Activated gamma-delta T cell treated with anti-CD3 and anti-CD28 coated beads, Interleukin-2, amount 50 U/mL, for 16 hours (primary cell): ENCODE data around the gene KPNB1.

Experiments
- DNase-seq: peaks from one replicate; pipeline ENCODE4 v3.0.0-alpha.2; 2020; ENCODE audit warnings: low read depth

KPNB1 gene

DNA sequence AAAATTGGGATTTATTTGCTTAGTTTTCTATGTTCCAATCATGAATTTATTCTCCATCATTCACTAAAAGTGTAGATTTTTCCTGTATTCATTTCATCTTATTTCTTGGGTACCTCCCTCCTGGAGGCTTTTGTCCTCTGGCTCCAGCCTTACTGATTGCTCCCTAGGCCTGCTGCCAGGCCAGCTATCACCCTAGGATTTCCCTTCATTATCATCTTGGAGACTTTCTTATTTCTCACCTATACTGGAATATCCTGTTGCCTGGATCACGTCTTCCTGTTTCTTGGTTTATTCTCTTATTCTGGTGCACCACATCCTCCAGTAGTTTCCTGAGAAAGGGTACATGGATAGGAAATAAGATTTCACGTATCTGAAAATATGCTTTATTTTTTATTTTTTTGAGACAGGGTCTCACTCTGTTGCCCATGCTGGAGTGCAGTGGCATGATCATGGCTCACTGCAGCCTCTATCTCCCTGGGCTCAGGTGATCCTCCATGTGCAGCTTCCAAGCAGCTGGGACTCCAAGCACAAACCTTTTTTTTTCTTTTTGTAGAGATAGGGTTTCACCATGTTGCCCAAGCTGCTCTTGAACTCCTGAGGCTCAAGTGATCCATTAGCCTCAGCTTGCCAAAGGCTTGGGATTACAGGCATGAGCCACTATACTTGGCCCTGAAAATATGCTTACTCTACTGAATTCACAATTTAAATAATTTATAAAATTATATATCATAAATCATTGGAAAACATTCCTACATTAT, 13.3 kb upstream of the KPNB1 start:
- no peak for DNase-seq

DNA sequence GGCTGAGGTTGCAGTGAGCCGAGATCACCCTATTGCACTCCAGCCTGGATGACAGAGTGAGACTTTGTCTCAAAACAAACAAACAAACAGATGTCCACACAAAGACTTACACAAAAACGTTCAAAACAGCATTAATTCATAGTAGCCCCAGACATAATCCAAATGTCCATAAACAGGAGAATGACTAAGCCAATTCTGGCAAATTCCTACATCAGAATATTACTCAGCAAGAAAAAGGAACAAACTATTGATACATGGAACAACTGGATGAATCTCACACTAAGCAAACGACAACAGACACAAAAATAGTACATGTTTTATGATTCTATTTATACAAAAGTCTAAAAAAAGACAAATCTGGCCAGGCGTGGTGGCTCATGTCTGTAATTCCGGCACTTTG, 10.8 kb upstream of the KPNB1 start:
- DNase-seq, result no peak

DNA sequence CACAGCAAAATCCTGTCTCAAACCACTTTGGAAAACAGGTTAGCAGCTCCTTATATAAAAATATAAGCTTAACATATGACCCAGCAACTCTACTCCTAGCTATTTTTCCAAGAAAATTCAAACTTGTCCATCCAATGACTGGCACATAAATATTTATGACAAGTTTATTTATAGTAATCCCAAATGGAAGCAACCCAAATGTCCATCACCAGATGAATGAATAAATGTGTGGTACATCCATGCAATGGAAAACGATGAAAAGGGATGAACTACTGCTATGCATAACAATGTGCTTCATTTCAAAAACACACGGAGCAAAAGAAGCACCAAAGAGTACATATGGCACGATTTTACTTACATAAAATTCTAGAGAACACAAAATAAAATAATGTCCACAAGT, 9.6 kb upstream of the KPNB1 start:
- DNase-seq, result no peak

DNA sequence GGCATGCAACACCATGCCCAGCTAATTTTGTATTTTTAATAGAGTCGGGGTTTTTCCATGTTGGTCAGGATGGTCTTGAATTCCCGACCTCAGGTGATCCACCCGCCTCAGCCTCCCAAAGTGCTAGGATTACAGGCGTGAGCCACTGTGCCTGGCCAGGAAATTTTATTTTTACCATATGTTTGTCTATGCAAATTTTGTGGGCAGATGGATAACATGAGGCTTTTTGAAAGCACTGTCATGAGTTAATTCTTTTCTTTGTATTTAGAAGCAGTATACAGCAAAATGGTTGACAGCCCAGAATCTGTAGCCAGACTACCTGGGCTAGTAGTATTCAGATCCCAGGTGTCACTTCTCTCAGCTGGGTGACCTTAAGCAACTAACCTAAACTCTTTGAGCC, 8.5 kb upstream of the KPNB1 start:
- no peak for DNase-seq

DNA sequence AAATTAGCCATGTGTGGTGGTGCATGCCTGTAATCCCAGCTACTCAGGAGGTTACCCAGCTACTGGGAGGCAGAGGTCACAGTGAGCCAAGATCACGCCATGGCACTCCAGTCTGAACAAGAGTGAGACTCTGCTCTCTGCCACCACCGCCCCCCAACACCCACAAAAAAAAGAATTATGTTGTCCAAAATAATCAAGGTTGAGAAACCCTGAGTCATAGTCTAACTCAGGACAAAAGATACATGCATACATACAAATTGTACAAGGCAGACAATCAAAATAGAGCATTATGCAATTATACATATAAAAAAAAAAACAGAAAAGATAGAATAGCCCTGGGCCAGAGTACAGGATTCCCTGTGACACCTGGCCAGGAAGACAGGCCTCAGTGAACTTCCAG, 6.6 kb upstream of the KPNB1 start:
- no peak for DNase-seq

DNA sequence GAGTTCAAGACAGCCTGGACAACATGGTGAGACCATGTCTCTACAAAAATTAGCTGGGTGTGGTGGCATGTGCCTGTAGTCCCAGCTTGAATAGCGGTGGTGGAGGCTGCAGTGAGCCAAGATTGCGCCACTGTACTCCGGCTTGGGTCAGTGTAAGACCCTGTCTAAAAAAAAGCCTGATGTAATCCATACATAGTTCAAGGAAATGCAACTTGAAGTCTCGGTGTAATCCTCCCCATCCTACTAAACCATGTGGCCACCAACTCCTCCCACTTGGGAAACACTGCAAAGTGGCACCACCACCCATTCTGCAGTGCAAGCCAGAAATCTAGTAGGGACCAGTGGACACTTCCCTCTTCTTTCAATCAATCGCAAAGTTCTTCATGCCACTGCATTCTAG, 5.4 kb upstream of the KPNB1 start:
- no peak for DNase-seq

DNA sequence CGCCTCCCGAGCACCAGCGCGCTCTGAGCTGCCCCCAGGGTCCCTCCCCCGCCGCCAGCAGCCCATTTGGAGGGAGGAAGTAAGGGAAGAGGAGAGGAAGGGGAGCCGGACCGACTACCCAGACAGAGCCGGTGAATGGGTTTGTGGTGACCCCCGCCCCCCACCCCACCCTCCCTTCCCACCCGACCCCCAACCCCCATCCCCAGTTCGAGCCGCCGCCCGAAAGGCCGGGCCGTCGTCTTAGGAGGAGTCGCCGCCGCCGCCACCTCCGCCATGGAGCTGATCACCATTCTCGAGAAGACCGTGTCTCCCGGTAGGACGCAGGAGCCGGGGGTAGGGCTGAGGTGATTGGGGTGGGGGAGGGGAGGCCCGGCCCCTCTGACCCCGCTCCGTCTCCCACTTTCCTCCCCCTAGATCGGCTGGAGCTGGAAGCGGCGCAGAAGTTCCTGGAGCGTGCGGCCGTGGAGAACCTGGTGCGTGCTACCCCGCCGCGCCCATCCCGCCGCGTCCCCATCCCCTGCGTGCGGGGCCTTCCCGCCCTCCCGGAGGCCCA, 329 bp downstream of the KPNB1 start:
- peak; percentile 34 for DNase-seq

DNA sequence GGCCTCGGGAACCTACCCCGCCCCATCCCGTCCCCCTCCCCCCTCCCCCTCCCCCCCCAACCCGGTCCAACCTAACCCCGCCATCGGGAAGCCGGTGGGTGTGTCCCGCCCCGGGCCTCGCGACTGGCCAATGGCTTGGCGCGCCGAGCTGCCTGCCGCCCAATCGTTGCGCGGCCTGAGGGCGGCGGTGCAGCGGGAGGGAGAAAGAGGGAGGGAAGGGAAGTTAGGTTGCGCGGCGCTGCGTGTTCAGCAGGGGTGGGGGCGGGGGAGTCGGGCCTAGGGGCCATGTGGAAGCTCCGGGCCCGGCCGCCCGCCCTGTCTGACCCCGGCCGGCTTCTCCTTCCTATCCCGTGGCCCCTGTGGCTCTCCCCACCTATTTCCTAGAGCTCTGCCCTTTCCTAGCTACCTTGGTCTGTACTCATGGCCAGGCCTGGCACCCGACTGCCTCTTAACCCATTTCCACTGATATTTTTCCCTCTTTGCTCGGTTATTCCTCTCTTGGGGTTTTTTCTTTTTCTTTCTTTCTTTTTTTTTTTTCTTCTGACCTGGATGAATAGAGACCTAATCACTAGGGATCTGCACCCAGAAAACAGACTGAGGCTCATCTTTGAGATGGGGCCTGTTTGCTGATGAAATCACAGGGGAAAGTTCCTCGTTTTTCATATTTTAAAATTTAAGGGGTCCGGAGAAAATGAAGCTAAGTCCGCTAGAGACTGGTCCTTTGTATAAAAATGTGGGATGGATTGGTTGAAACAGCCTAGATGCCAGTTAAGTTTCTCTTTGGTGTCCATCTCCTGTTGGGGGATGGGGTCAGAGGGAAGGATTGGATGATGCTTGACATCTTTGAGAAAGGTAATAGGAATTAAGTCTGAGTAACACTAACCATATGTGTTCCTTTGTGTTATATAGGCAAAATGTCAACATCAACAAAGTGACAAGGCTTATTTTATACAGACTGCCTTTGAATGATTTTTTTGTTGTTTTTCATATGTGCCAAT, 1.1 kb downstream of the KPNB1 start:
- peak; percentile 84 for DNase-seq

DNA sequence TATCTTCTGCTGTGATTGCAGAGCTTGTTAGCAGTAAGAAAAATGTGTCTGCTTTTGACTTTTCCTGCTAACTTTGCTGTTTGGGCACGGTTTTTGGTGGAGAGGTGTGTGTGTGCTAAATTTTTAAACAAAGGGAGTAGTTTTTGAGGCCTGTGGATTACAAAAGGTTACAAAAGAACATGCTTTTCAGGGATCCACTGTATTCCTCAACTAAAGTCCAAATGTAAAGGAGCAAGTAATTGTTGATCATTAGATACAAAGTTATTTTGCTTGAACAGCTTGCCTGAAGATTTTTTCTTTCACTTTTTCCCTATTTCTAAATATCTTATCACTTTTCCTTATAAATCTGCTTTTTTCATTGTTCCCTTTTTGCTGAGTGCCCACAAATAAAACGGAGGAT, 2.0 kb downstream of the KPNB1 start:
- no peak for DNase-seq

DNA sequence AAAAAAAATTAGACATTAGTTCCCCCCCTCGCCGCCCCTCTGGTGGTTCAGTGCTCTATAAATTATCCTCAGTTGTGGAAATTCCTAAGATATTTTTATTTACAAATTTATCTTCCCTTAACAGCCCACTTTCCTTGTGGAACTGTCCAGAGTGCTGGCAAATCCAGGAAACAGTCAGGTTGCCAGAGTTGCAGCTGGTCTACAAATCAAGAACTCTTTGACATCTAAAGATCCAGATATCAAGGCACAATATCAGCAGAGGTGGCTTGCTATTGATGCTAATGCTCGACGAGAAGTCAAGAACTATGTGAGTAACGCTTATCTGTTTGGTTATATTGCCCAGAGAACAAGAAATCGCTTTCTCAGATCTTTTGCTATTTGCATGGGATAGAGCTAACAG, 2.9 kb downstream of the KPNB1 start:
- no peak for DNase-seq

DNA sequence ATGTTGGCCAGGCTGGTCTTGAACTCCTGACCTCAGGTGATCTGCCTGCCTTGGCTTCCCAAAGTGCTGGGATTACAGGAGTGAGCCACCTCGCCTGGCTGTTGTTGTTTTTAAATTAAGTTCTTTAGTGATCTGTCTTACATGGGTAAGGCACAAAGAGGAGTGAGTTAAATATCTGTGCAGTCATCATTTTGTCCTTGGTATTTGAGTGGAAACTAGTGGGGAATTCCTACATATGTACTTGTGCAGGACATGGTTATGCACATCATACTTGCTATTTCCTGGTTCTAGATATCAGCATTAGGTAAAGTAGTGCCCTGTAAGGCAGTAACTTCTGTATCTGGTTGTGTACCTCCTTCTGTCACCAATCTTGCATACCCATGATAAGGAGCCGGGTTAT, 3.7 kb downstream of the KPNB1 start:
- no peak for DNase-seq

DNA sequence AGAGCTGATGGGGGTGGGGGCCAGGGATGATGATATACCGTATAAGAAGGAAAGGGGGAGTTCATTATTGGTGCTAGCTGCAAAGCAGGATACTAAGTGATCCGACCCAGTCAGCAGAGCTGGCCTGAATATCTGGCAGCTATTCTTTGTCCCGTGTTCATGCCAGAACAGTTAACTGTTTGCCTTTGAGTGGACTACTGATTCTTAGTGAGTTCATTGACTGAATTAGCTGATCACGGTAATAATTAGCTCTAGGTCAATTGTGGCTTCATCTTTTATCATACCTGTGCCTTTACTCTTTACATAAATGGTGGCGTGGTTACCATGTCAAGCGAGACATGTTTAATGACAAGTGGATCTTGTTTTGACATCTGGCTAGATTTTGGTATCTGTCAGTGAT, 5.3 kb downstream of the KPNB1 start:
- DNase-seq, result no peak

DNA sequence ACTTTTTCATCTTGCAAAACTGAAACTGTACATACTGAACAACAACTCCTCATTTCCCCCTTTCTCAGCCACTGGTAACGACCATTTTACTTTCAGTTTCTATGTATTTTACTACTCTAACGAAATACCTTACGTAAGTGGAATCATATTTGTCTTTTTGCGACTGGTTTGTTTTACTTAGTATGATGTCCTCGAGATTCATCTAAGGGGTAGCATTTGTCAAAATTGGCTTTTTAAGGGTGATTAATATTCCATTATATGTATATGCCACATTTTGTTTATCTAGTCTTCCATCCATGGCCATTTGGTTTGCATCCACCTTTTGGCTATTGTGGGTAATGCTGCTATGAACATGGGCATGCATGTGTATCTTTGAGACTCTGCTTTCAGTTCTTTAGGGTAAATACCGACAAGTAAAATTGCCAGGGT, 10.4 kb downstream of the KPNB1 start:
- no peak for DNase-seq

DNA sequence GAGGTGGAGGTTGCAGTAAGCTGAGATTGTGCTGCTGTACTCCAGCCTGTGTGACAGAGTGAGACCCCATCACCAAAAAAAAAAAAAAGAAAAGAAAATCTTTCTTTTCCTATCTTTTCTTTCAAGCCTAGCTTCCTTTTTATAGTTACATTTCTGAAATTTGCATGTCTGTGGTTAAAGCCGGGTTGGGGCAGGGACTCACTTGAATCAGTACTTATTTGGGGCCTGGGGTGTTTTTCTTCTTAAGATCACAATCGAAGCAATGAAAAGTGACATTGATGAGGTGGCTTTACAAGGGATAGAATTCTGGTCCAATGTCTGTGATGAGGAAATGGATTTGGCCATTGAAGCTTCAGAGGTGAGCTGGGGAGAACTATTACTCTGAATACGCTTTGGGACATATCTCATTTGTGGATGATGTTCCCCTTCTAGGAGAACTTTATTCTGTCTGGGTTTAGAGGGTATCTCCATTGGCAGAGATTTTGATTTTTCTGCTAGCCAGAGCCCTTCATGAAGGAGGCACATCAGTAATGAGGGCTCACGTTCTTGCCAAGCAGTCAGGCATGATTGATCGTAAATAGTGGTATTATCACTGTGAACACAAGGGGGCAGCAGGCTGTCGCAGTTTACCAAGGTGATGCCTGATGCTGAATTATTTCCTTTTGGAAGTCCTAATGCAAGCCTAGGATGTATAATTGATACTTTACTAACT, 14.3 kb downstream of the KPNB1 start:
- peak; percentile 43 for DNase-seq

DNA sequence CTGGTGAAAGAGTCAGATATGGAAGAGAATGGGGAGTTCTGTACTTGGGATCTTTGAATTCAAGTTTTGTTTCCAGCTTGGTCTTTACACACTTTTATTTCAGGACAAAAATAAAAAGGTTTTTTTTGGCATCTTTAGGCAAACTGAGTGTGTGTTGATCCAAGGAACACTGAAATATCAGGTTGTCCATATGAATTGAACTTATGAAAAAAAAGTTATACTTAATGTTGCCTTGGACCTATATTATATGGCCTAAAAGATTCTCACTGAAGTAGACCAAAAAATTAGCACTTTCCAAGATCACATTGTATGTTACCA, 14.9 kb downstream of the KPNB1 start:
- DNase-seq, result no peak

DNA sequence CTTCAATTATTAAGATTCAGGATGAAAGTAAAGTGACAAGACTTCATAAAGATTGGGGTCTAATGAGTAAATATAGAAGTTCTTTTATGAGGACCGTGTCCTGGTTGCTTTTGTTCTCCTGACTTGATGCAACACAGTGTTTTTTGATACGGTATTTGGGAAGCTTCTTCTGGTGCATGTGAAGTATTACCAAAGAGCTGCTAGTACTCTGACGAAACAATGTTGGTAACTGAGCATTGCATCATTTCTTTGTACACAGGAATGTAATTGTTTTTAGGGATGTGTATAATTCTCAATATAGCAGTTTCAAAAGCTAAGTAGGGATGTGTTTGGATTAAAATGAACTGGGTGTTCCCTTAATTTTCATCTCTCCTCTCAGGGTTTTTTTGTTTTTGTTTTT, 15.9 kb downstream of the KPNB1 start:
- DNase-seq, result no peak

DNA sequence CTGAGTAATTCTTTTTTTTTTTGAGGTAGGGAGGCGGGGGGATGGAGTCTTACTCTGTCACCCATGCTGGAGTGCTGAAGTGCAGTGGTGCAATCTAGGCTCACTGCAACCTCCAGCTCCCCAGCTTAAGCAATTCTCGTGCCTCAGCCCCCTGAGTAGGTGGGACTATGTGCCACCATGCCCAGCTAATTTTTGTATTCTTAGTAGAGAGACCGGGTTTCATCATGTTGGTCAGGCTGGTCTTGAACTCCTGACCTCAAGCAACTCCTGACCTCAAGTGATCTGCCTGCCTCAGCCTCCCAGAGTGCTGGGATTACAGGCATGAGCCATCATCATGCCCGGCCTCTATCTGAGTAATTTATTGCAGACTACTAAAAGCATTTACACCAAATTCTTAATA, 19.4 kb downstream of the KPNB1 start:
- DNase-seq, result no peak

DNA sequence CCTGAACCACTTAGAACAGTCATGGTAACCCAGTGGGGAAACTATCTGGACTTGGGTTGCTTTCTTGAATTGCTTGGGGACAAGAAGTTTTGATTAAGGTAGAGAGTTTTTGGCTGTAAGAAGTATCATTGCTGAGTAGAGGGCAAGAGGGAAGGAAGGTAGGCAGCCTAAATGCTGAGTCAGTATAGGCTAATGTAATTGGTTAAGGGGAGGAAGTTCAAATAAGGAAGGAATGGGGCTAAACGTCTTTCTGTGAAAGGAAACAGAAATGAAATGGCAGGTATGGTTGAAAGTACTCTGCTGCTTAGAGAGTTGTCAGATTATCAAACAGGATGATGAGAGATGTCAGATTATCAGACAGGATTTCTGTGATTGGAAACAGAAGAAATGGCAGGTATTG, 20.3 kb downstream of the KPNB1 start:
- DNase-seq, result no peak

DNA sequence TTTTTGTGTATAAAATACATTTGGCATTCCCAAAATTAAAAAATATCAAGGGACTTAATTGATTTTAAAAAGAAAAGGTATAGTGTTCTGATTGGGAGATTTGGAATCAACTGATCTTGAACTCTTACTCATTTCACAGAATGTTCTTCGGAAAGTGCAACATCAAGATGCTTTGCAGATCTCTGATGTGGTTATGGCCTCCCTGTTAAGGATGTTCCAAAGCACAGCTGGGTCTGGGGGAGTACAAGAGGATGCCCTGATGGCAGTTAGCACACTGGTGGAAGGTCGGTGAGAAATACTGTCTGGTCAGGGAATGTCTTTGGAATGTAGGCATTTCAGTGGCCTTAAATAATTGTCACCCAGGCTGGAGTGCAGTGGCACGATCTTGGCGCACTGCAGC, 24.8 kb downstream of the KPNB1 start:
- no peak for DNase-seq

DNA sequence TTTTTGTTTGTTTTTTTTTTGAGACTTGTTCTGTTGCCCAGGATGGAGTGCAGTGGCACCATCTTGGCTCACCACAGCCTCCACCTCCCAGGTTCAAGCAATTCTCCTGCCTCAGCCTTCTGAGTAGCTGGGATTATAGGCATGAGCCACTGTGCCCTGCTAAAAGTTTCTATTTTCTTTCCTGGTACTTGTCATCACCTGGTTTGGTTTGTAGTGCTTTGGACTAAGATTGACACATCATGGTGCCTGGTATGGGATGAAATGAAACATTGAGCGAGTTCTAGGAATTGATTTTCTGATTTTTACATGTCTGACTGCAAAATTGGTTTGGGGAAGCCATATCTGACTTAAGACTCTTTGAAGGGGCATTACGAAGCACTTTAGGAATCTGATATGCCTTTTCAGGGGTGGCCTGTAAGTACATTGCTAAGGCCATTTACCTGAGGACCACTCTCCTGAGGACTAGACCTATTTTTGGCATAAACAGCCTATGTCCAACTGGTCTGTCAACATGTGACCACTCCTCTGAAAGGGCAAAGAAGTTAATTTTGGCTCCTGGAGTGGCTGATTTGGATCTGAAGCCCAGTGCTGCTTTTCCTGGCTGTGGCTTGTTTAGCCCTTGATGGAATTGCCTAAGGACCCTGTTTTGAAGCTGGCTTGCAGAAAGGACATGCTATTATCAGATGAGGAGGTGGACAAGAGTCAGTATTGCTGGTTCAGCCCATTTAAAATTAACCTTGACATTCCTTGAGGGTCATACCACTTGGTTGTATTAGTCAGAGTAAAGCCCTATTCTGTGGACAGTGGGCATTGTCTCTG, 25.9 kb downstream of the KPNB1 start:
- DNase-seq, result no peak

DNA sequence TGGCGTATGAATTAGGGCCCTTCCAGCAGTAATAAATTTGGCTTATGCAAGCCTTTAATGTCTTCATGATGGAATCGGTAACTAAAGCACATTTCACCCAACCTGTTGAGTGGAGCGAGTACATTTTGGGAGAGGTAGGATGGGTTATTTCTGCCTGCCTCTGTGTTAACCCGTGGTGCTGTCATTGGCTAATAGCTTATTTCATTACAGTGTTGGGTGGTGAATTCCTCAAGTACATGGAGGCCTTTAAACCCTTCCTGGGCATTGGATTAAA, 26.4 kb downstream of the KPNB1 start:
- DNase-seq, result no peak
